Panc1 (cell line): ENCODE data around the gene CCL22. TPM values are rescaled to one million over a fixed set of nuclear protein-coding genes. Genes with fewer than 3 reads are reported as not detected.

Experiments used
- ATAC-seq: fragments of 200-7000 bp; cut with Tn5 transposase; 2 replicates; pipeline ENCODE4 v1.9.1; 2020; ENCODE audit warnings: mild to moderate bottlenecking, moderate library complexity
- BruUV-seq: library from RNA; stranded (reverse); fragments of 400-500 nt; replicated peaks from 2 replicates; lab custom pipeline; 2021; lab: Mats Ljungman, UMichigan
- CTCF ChIA-PET: fragments of 300-600 bp; sonication (Branson Sonifier 250); formaldehyde crosslinking; loops from one replicate; lab custom pipeline; 2022; ENCODE audit warnings: antibody characterized with exemption; lab: Charles Lee
- POLR2A ChIA-PET: fragments of 300-600 bp; sonication (Branson Sonifier 250); formaldehyde crosslinking; loops from one replicate; lab custom pipeline; 2022; ENCODE audit warnings: antibody characterized with exemption; lab: Charles Lee
- DNase-seq: peaks from one replicate; pipeline ENCODE4 v3.0.0-alpha.2; 2010; ENCODE audit warnings: low read depth, low spot score
- H3K27ac ChIP-seq: 2 replicates; pipeline ENCODE4 v1.5.1; 2011; ENCODE audit warnings: mild to moderate bottlenecking, low read length, inconsistent platforms
- H3K27me3 ChIP-seq: fragments of 200-500 bp; sonication (Bioruptor generic); 2 replicates; pipeline ENCODE4 v1.6.0; 2014; ENCODE audit warnings: low read length, inconsistent platforms; ENCODE audit not compliant: control insufficient read depth, insufficient read depth
- H3K36me3 ChIP-seq: fragments of 200-500 bp; sonication (Bioruptor generic); 2 replicates; pipeline ENCODE4 v1.5.1; 2014; ENCODE audit warnings: inconsistent platforms, mild to moderate bottlenecking, low read length, moderate library complexity; ENCODE audit not compliant: control insufficient read depth, insufficient read depth
- H3K4me1 ChIP-seq: 2 replicates; pipeline ENCODE4 v1.5.1; 2011; ENCODE audit warnings: inconsistent platforms, mild to moderate bottlenecking, low read length, moderate library complexity; ENCODE audit not compliant: control insufficient read depth, insufficient read depth
- H3K4me3 ChIP-seq, 2 experiments: 2 replicates each; pipeline ENCODE4 v1.5.1; 2011 to 2012; ENCODE audit warnings: low read depth in 2 of 2, low read length in 2 of 2, mild to moderate bottlenecking in 2 of 2, inconsistent platforms in 1 of 2, moderate library complexity in 1 of 2
- H3K9me3 ChIP-seq: fragments of 200-500 bp; sonication (Bioruptor generic); 2 replicates; pipeline ENCODE4 v1.5.1; 2014; ENCODE audit warnings: low read depth, mild to moderate bottlenecking, inconsistent platforms, low read length, moderate library complexity; ENCODE audit not compliant: control insufficient read depth, insufficient read depth
- CTCF ChIP-seq: fragments of 450-650 bp; IDR thresholded peaks from 2 replicates; pipeline ENCODE4 v1.5.1; 2017; ENCODE audit warnings: mild to moderate bottlenecking
- POLR2AphosphoS5 ChIP-seq: IDR thresholded peaks from 2 replicates; pipeline ENCODE4 v1.6.1; 2012; ENCODE audit warnings: mild to moderate bottlenecking, low read depth, low read length, moderate library complexity
- SIN3A ChIP-seq: IDR thresholded peaks from 2 replicates; pipeline ENCODE4 v1.6.1; 2012; ENCODE audit warnings: low read depth, mild to moderate bottlenecking, low read length, moderate library complexity, borderline replicate concordance; ENCODE audit not compliant: insufficient read depth
- TCF7L2 ChIP-seq: IDR thresholded peaks from 2 replicates; pipeline ENCODE4 v1.6.1; 2011; ENCODE audit warnings: mild to moderate bottlenecking, low read depth, low read length, inconsistent platforms
- in situ Hi-C: cut with HindIII; loops from 2 replicates; pipeline ENCODE4 v1.10.0; 2016; ENCODE audit warnings: low sequenced_read_pairs, low pct_unique_long_range_greater_than_20kb
- intact Hi-C: fragments of 100-400 bp; cut with micrococcal nuclease; formaldehyde crosslinking; loops from one replicate; pipeline ENCODE4 v1.10.0; 2022; ENCODE audit not compliant: unreplicated experiment
- total RNA-seq: library from RNA; stranded (reverse); gene quantifications from one replicate; pipeline ENCODE4 v1.2.1, GENCODE V29; 2021; ENCODE audit not compliant: unreplicated experiment
- TF ChIP-seq, protein P1 (sequence below), 2 experiments: IDR thresholded peaks; 2 replicates each; pipeline ENCODE4 v1.6.1; 2011 to 2012; ENCODE audit warnings: low read depth in 2 of 2, control low read depth in 1 of 2, low read length in 1 of 2, mild to moderate bottlenecking in 1 of 2, moderate library complexity in 1 of 2; ENCODE audit not compliant: insufficient read depth in 1 of 2

The CCL22 gene
- total RNA-seq, 1 experiment from 2014 or later: 0.39 TPM

GRCh38 chr16:57313509-57313908 is 45.1 kb upstream of the CCL22 start:
- Histone ChIP-seq H3K36me3 (no peaks in the 10 kb centered on the region), H3K27ac (peak overlapping the region; percentile 29; the same call in 1 of the 2 replicates), H3K4me3 (no peak overlapping the region), H3K27me3 (no peaks in the 10 kb centered on the region), H3K9me3 (no peaks in the 10 kb centered on the region), H3K4me1 (peaks cover 37% of the 10 kb centered on the region)
- in situ Hi-C loops (no loop called here), intact Hi-C loops (no loop called here)
- ChIA-PET CTCF (interaction anchor here (0.7 kb wide), 1 partner anchor 221 kb away, joined by 5 read pairs; no protein-coding TSS in a partner anchor), POLR2A (no interaction called here)
- no TSS peak for BruUV-seq
- no peak for TF ChIP-seq CTCF
- TF ChIP-seq POLR2AphosphoS5: no peak
- TF ChIP-seq TCF7L2: no peak
- TF ChIP-seq, protein P1, sequence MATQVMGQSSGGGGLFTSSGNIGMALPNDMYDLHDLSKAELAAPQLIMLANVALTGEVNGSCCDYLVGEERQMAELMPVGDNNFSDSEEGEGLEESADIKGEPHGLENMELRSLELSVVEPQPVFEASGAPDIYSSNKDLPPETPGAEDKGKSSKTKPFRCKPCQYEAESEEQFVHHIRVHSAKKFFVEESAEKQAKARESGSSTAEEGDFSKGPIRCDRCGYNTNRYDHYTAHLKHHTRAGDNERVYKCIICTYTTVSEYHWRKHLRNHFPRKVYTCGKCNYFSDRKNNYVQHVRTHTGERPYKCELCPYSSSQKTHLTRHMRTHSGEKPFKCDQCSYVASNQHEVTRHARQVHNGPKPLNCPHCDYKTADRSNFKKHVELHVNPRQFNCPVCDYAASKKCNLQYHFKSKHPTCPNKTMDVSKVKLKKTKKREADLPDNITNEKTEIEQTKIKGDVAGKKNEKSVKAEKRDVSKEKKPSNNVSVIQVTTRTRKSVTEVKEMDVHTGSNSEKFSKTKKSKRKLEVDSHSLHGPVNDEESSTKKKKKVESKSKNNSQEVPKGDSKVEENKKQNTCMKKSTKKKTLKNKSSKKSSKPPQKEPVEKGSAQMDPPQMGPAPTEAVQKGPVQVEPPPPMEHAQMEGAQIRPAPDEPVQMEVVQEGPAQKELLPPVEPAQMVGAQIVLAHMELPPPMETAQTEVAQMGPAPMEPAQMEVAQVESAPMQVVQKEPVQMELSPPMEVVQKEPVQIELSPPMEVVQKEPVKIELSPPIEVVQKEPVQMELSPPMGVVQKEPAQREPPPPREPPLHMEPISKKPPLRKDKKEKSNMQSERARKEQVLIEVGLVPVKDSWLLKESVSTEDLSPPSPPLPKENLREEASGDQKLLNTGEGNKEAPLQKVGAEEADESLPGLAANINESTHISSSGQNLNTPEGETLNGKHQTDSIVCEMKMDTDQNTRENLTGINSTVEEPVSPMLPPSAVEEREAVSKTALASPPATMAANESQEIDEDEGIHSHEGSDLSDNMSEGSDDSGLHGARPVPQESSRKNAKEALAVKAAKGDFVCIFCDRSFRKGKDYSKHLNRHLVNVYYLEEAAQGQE (IDR thresholded peaks at IDR 0.05; ENCODE audit: insufficient read depth in 1 of 2, low read depth in 2 of 2, low read length in 1 of 2): no peak
- TF ChIP-seq SIN3A: no peak
- DNase-seq (no peak), ATAC-seq (no peak)

- ATAC-seq (no peak), DNase-seq (no peak)
- BruUV-seq: no TSS peak
- no peaks in the 10 kb centered on the region for H3K36me3 ChIP-seq
- intact Hi-C loops (no loop called here), in situ Hi-C loops (no loop called here)
- ChIA-PET CTCF (interaction anchor here (0.7 kb wide), 1 partner anchor 221 kb away, joined by 5 read pairs; no protein-coding TSS in a partner anchor), POLR2A (interaction anchor here (0.5 kb wide), 1 partner anchor 61 kb away, joined by 3 read pairs; no protein-coding TSS in a partner anchor)
- peak overlapping the region; percentile 72; the same call in 1 of the 2 replicates for H3K27ac ChIP-seq
- no peak overlapping the region for H3K4me3 ChIP-seq
- no peaks in the 10 kb centered on the region for H3K27me3 ChIP-seq
- H3K9me3 ChIP-seq: no peaks in the 10 kb centered on the region
- TF ChIP-seq, protein P1 (IDR thresholded peaks at IDR 0.05; ENCODE audit: insufficient read depth in 1 of 2, low read depth in 2 of 2, low read length in 1 of 2): no peak
- TF ChIP-seq CTCF (no peak), SIN3A (no peak), TCF7L2 (no peak), POLR2AphosphoS5 (no peak)
- H3K4me1 ChIP-seq: peaks cover 37% of the 10 kb centered on the region
Observed at GRCh38 chr16:57314161-57314785, 44.3 kb upstream of the CCL22 start.
